ENCODE results near the gene SIX5.

Gene SIX5

DNA sequence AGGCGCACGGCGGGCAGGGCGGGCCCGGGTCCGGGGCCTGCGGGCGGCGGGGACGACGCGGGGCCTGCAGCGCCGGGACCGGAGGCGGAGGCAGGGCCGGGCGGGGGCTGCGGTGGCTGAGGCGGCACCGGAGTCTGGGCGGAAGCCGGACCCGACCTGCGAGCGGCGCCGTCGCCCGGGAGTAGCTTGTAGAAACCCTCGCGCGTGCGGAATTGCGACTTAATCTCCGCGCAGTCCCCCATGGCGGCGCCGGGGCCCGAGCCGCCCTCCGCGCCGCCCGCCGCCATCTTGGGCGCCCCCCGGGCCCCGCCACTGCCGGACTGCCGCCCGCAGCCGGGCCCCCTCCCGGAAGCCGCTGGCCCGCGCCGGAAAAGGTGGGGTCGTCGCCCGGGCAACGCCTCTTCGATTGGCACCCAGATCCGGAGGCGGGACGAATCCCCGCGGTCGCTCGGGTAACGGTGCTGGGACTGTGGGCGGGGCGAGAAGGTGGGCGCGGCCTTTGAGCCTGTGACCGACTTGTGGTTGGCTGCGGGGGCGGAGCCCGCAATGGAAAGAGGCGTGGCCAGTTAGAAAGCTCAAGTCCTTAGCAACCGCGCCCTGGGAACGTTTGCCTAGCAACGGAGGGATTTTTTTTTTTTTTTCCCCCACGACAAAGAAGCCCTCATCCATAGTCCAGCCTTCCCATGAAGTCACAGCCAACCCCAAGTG is 23.6 kb upstream of the SIX5 start, which contains the start of gene DMWD:
Gene DMWD (minus strand): TSS at position 376 of the 708 bp plus-strand sequence. CDS start 89 bp downstream, at position 287.
- DNase-seq, result peak; percentile 100

DNA sequence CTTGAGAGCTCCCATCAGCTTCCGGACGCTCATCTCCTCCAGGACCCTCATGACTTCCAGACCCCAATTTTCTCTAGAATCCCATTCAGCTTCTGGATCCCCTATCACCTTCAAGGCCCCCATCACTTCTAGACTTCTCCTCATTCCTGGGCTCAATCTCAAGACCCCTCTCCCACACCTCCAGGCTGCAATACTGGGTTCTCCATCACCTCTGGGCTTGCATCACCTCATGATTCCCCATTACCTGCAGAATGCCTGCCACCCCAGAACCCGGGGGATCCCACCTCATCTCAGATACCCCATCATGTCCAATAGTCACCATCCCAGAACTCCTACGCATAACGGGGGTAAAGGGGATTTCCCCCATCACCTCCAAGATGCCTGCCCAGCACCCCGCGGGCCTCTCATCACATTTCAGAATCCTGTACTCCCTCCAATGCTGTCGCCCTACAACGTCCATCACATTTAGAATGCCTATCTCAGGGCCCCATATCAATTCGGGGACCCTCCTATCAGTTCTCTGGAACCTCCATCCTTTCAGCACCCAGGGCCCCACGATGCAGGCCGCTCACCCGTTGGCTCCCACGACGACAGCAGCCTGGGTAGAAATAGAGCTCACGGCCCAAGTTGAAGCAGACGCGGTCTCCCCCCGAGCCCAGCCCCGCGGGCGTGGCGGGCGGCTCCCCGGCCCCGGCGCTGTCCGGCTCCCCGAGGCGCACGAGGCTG is 22.9 kb upstream of the SIX5 start:
- DNase-seq, result no peak

- DNase-seq, result no peak
Measured at GRCh38 chr19:45790942-45791341, 21.9 kb upstream of the SIX5 start.

DNA sequence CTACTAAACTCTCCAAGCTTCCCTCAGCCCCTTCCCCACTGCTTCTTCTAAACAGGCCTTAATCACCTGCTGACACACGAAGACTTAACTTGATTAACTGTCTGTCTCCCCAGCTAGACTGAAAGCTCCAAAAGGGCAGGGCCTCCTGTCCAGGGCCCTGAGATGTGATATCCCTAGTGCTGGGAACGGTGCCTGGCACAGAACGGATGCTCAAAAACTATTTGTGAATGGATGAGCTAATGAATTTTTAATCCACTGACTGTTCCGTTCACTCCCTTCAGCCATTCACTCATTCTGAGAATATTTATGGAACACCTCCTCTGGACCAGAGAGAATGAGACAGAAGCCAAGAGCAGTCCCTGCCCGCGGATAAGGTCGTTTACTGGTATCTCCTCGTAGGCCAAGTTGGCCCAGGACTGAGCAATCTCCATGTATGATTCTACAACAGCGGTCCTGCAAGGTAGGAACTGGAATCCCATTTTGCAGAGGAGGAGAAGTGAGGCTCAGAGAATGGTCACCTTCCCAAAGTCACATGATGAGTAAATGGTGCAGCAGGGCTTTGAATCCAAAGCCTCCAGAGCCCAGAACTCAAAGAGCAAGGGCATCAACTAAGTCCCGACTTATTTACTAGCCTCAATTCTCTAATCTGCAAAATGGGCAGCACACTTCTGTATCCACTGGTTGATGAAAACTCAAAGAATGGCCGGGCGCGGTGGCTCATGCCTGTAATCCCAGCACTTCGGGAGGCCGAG is 20.2 kb upstream of the SIX5 start:
- no peak for DNase-seq

DNA sequence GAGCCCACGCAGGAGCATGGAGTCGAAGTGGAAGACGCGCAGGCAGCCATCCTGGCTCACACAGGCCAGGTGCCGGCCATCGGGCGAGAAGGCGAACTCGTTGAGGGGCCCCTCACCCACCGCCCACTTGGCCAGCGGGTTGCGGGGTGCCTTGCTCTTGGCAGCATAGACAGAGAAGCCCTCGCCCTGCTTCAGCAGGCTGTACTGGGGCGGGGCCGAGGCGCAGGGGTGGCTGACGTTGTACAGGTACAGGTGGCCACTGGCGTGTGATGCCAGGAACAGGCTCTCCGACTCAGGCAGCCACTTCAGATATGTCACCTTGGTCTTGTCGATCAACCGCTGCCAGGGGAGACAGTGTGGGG is 17.5 kb upstream of the SIX5 start:
- no peak for DNase-seq

GRCh38 chr19:45785781-45786532 is 16.9 kb upstream of the SIX5 start:
- no peak for DNase-seq

DNA sequence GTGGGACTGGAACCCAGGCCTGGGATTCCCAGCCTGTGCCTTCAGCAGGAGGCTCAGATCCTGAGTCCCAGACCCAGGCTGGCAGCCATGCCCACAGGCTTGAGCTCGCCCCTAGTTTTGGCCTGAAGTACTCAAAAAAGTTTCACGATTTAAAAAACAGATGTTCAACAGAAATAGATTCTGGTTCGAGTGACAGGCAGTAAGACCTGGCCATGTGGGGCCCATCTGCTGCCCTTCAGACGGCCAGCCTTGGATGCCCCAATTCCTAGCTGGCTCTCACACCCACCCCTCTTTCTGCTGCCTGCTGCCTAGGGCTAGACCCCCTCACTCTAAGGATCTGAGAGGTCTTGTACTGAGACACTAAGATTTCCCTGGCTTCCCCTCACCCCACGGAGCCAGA is 16.0 kb upstream of the SIX5 start:
- DNase-seq, result no peak

DNA sequence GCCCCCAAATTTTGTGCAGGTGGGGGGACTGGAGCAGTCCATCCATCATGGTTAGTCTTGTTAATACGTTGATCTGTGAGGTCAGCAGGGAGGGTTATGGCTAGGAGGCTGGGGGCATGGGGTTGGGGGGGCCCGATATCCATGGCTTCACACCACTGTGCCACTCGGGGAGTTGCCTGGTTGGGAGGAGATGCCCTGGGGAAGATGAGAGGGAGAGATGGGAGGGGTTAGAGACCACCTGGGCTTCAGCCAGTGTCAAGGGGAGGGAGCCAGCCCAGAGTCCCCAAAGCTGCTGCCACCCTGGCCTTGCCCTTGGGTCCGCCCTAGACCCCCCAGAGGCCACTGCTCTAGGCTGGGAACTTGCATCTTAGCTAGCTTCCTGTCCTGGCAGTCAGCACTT is 15.0 kb upstream of the SIX5 start:
- no peak for DNase-seq

DNA sequence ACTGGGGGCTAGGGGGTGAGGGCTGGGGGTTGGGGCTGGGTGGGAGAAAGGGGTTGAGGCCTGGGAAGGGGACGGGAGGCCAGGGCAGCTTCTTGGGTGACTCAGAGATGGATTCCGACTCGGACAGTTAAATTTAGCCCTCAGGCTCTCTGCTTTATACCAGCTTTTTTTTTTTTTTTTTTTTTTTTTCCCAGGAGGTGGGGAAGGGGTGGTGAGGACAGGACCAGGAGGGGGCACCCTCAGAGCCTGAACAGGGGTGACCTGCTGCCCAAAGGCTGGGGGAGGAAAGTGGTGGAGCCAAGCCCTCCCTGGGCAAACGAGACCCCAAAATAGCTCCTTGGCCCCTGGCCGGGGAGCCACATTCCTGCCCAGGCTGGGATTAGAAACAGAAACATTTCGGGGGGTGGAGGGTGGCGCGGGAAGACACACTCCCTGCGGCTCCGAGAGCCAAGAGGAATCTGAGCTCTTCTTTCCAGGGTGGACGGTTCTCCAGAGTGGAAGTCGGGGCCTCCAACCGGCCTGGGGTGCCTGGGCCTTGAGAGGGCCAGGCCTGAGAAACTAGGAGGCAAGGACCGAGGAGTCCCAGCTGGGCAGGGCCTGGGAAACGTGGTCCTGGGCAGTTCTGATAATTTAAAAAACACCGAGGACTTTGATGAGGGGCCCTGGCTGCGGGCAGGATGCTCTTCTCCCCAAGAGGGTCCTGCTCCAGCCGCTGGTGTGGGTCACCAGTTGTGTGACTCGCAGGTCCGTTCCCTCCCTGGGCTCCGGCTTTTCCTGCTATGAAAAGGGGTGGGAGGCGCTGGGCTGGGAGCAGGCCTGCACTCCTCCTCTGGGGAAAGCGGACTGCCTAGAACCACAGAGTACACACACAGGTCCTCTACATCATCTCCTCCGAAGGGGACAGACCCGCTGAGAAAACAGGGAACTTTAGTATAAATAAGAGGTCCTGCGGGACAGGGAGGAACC is 14.1 kb upstream of the SIX5 start:
- no peak for DNase-seq

- DNase-seq, result no peak
Measured at GRCh38 chr19:45782162-45782691, 13.2 kb upstream of the SIX5 start, which contains the start of gene DMPK. Gene DMPK (minus strand): TSS chr19:45782490. CDS start chr19:45782352, 138 bp downstream.

GRCh38 chr19:45781214-45782161 is 12.4 kb upstream of the SIX5 start:
- DNase-seq, result no peak

GRCh38 chr19:45780448-45781213 is 11.6 kb upstream of the SIX5 start:
- no peak for DNase-seq

DNA sequence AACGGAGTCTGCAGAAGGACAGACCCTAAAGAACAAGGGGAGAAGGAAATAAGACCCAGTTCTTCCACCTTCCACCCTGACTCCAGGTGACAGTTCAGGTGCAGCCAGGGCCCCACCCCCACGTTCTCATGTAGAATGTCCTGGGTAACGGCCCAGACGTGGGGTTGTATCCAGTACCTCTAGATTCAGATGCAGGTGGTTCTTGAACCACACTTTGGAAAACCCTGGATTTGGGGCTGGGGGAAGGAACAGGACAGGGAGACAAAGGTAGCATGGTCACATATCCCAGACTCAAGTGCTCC is 11.0 kb upstream of the SIX5 start:
- DNase-seq, result no peak

- DNase-seq, result peak; percentile 88
Measured at GRCh38 chr19:45779231-45780145, 10.4 kb upstream of the SIX5 start.

DNA sequence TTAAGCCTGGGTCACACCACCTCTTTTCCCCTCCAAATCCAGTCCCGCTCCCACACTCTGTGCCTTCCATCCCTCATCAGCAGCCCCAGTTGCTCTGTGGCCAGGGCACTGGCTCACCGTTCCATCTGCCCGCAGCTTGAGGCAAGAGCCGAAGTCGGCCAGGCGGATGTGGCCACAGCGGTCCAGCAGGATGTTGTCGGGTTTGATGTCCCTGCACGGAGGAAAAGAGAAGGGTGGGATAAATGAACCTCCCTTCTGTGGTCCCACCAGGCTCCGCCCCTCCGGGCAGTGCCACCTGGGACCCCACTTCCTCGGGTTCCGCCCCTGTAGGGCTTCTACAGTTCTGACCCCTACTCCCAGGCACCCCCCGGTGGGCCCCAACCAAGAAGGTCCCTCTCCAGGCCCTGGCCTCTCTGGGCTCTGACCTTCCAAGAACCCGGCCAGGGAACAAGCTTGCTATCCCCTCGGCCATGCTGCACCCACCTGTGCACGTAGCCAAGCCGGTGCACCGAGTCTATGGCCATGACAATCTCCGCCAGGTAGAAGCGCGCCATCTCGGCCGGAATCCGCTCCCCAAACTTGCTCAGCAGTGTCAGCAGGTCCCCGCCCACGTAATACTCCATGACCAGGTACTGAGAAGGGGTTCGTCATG is 9.1 kb upstream of the SIX5 start:
- DNase-seq, result no peak

- DNase-seq, result no peak
Measured at GRCh38 chr19:45777395-45777961, 8.4 kb upstream of the SIX5 start.

DNA sequence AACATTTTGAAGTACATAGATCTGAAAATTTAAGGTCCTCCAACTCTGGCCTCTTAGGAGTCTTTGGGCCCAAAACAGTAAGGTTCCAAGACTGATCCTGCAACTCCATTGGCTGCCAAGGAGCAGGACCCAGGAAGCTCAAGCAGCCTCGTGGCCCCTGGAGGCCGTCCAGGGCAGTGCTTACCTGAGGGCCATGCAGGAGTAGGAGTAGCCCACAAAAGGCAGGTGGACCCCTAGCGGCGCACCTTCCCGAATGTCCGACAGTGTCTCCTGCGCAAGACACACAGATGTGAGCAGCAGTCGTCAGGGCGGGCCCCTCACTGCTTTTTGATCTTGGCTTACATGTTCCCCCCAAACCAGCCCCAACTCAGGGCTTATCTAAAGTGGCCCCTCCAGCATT is 5.7 kb upstream of the SIX5 start:
- no peak for DNase-seq

- DNase-seq, result no peak
Measured at GRCh38 chr19:45773384-45773783, 4.3 kb upstream of the SIX5 start.
